HepG2 (cell line): ENCODE measurements around the gene MLX. TPM values are rescaled to one million over a fixed set of nuclear protein-coding genes. Genes with fewer than 3 reads are reported as not detected.

Experiments
- ATF7 ChIP-seq, 2 experiments: fragments of 450-650 bp in 1 of 2; sonication (generic) in 1 of 2; formaldehyde crosslinking in 1 of 2; IDR thresholded peaks; 2 replicates each; pipeline versions ENCODE4 v1.4.0 to v1.6.1; 2016 to 2020; ENCODE audit warnings: antibody characterized with exemption in 1 of 2, mild to moderate bottlenecking in 1 of 2, missing genetic modification reagents in 1 of 2
- CREB1 ChIP-seq, 2 experiments: fragments of 450-650 bp in 1 of 2; IDR thresholded peaks; 2 replicates each; pipeline ENCODE4 v1.6.1; 2016 to 2017; ENCODE audit warnings: control low read depth in 1 of 2, mild to moderate bottlenecking in 1 of 2, missing compliant biosample characterization in 1 of 2, missing genetic modification characterization in 1 of 2
- DMAP1 ChIP-seq: IDR thresholded peaks from 2 replicates; pipeline ENCODE4 v1.6.1; 2016
- DNMT1 ChIP-seq: sonication (generic); formaldehyde crosslinking; IDR thresholded peaks from 2 replicates; pipeline ENCODE4 v1.5.1; 2020; ENCODE audit warnings: mild to moderate bottlenecking, missing genetic modification reagents
- FIP1L1 ChIP-seq: fragments of 200-400 bp; formaldehyde crosslinking; IDR thresholded peaks from 2 replicates; pipeline ENCODE4 v1.6.1; 2018; ENCODE audit warnings: low read depth, mild to moderate bottlenecking, low read length, moderate library complexity, borderline replicate concordance; ENCODE audit not compliant: insufficient read depth
- FOXA3 ChIP-seq: IDR thresholded peaks from 2 replicates; pipeline ENCODE4 v1.6.1; 2016; ENCODE audit warnings: missing genetic modification reagents, missing compliant biosample characterization
- FOXO1 ChIP-seq: sonication (generic); formaldehyde crosslinking; IDR thresholded peaks from 2 replicates; pipeline ENCODE4 v1.4.0; 2020; ENCODE audit warnings: missing genetic modification reagents
- GTF3A ChIP-seq: sonication (generic); formaldehyde crosslinking; conservative IDR thresholded peaks from 2 replicates; pipeline ENCODE4 v1.4.0; 2020; ENCODE audit warnings: mild to moderate bottlenecking, missing genetic modification reagents
- HDAC1 ChIP-seq: sonication (generic); formaldehyde crosslinking; IDR thresholded peaks from 2 replicates; pipeline ENCODE4 v1.5.1; 2020; ENCODE audit warnings: mild to moderate bottlenecking, missing genetic modification reagents
- PHB2 ChIP-seq: fragments of 450-650 bp; IDR thresholded peaks from 2 replicates; pipeline ENCODE4 v1.6.1; 2018; ENCODE audit not compliant: partially characterized antibody
- RAD51 ChIP-seq: fragments of 450-650 bp; IDR thresholded peaks from 2 replicates; pipeline ENCODE4 v1.6.1; 2016; ENCODE audit warnings: borderline replicate concordance
- RXRB ChIP-seq: IDR thresholded peaks from 2 replicates; pipeline ENCODE4 v1.6.1; 2016; ENCODE audit warnings: borderline replicate concordance, missing genetic modification reagents, missing compliant biosample characterization
- SOX5 ChIP-seq: IDR thresholded peaks from 2 replicates; pipeline ENCODE4 v1.6.1; 2016; ENCODE audit warnings: borderline replicate concordance
- ZBTB7A ChIP-seq: sonication (generic); formaldehyde crosslinking; IDR thresholded peaks from 2 replicates; pipeline ENCODE4 v1.8.0; 2022; ENCODE audit warnings: mild to moderate bottlenecking, missing genetic modification reagents
- ZEB1 ChIP-seq: IDR thresholded peaks from 2 replicates; pipeline ENCODE4 v1.6.1; 2012; ENCODE audit warnings: mild to moderate bottlenecking, low read depth, inconsistent platforms; ENCODE audit not compliant: insufficient replicate concordance
- ZFP82 ChIP-seq: sonication (generic); formaldehyde crosslinking; IDR thresholded peaks from 2 replicates; pipeline ENCODE4 v1.5.1; 2020; ENCODE audit warnings: mild to moderate bottlenecking, missing genetic modification reagents, borderline replicate concordance
- ZNF44 ChIP-seq: sonication (generic); formaldehyde crosslinking; IDR thresholded peaks from 2 replicates; pipeline ENCODE4 v1.5.1; 2020; ENCODE audit warnings: mild to moderate bottlenecking, missing genetic modification reagents
- ZNF678 ChIP-seq: sonication (generic); formaldehyde crosslinking; IDR thresholded peaks from 2 replicates; pipeline ENCODE4 v1.4.0; 2020; ENCODE audit warnings: mild to moderate bottlenecking, missing genetic modification reagents
- ZNF720 ChIP-seq: sonication (generic); formaldehyde crosslinking; IDR thresholded peaks from 2 replicates; pipeline ENCODE4 v1.4.0; 2020; ENCODE audit warnings: missing genetic modification reagents
- ZNF749 ChIP-seq: sonication (generic); formaldehyde crosslinking; IDR thresholded peaks from 2 replicates; pipeline ENCODE4 v1.8.0; 2022; ENCODE audit warnings: mild to moderate bottlenecking, missing genetic modification reagents, moderate library complexity, borderline replicate concordance
- polyA plus RNA-seq, 8 experiments: library from polyadenylated mRNA; depleted of rRNA in 3 of 8; stranded (reverse) in 7 of 8; unstranded in 1 of 8; fragments of >200 nt; fragmentation: Illumina TruSeq in 4 of 8; extraction: Trizol in 4 of 8; gene quantifications; 2 replicates each; pipeline versions ENCODE4 v1.2.1 to v1.2.3, GENCODE V29; 2011 to 2016; ENCODE audit warnings: low read depth in 4 of 8, missing spikeins in 1 of 8, mixed read lengths in 1 of 8; ENCODE audit not compliant: insufficient read depth in 1 of 8
- total RNA-seq, 5 experiments: library from RNA; depleted of rRNA; stranded (reverse); fragments of >200 nt; fragmentation: Illumina TruSeq; extraction: Trizol; gene quantifications; 2 replicates each; pipeline ENCODE4 v1.2.3, GENCODE V29; 2016; ENCODE audit warnings: low read depth in 1 of 5
- TF ChIP-seq, protein P1 (sequence below): sonication (generic); formaldehyde crosslinking; IDR thresholded peaks from 2 replicates; pipeline ENCODE4 v1.5.1; 2020; ENCODE audit warnings: mild to moderate bottlenecking, missing genetic modification reagents, borderline replicate concordance
- TF ChIP-seq, protein P2 (sequence below): sonication (generic); formaldehyde crosslinking; IDR thresholded peaks from 2 replicates; pipeline ENCODE4 v1.8.0; 2022; ENCODE audit warnings: missing genetic modification reagents, mild to moderate bottlenecking, borderline replicate concordance
- TF ChIP-seq, protein P3 (sequence below): sonication (generic); formaldehyde crosslinking; IDR thresholded peaks from 2 replicates; pipeline ENCODE4 v1.9.0; 2021; ENCODE audit warnings: missing genetic modification reagents, mild to moderate bottlenecking, borderline replicate concordance

MLX gene
- total and polyA plus RNA-seq, 2 of the 13 experiments (the other 11 are each of a cell fraction or from before 2014, with no cell fraction given) = 38.9 to 74.4 TPM

DNA sequence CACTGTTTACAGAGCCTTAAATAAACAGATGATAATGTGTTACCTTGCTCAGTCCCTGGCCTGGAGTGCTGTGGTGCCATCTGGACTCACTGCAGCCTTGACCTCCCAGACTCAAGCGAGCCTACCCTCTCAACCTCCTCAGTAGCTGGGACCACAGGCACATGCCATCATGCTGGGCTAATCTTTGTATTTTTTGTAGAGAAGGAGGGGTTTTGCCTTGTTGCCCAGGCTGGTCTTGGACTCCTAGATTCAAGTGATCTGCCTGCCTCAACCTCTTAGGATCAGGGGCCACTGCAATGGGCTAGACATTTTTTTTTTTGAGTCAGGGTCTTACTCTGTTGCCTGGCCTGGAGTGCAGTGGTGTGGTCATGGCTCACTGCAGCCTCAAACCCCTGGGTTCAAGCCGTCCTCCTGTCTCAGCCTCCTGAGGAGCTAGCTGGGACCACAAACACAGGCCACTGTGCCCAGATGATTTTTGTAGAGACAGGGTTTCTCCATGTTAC is 35.9 kb upstream of the MLX start (continued):
- TF ChIP-seq, protein P1, sequence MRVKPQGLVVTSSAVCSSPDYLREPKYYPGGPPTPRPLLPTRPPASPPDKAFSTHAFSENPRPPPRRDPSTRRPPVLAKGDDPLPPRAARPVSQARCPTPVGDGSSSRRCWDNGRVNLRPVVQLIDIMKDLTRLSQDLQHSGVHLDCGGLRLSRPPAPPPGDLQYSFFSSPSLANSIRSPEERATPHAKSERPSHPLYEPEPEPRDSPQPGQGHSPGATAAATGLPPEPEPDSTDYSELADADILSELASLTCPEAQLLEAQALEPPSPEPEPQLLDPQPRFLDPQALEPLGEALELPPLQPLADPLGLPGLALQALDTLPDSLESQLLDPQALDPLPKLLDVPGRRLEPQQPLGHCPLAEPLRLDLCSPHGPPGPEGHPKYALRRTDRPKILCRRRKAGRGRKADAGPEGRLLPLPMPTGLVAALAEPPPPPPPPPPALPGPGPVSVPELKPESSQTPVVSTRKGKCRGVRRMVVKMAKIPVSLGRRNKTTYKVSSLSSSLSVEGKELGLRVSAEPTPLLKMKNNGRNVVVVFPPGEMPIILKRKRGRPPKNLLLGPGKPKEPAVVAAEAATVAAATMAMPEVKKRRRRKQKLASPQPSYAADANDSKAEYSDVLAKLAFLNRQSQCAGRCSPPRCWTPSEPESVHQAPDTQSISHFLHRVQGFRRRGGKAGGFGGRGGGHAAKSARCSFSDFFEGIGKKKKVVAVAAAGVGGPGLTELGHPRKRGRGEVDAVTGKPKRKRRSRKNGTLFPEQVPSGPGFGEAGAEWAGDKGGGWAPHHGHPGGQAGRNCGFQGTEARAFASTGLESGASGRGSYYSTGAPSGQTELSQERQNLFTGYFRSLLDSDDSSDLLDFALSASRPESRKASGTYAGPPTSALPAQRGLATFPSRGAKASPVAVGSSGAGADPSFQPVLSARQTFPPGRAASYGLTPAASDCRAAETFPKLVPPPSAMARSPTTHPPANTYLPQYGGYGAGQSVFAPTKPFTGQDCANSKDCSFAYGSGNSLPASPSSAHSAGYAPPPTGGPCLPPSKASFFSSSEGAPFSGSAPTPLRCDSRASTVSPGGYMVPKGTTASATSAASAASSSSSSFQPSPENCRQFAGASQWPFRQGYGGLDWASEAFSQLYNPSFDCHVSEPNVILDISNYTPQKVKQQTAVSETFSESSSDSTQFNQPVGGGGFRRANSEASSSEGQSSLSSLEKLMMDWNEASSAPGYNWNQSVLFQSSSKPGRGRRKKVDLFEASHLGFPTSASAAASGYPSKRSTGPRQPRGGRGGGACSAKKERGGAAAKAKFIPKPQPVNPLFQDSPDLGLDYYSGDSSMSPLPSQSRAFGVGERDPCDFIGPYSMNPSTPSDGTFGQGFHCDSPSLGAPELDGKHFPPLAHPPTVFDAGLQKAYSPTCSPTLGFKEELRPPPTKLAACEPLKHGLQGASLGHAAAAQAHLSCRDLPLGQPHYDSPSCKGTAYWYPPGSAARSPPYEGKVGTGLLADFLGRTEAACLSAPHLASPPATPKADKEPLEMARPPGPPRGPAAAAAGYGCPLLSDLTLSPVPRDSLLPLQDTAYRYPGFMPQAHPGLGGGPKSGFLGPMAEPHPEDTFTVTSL (CRISPR knock-in tag) = peak; percentile 74; the same call in 1 of the 2 replicates
- TF ChIP-seq ATF7 (IDR thresholded peaks at IDR 0.05) (no peak), ATF7 (CRISPR knock-in tag; IDR thresholded peaks at IDR 0.05) (peak; percentile 90), DNMT1 (CRISPR knock-in tag) (no peak; the same call in 1 of the 2 replicates), RAD51 (0 out of 2 replicates have a peak, but pooled peaks have one; percentile 2), CREB1 (IDR thresholded peaks at IDR 0.05) (peak; percentile 18; the same call in 1 of the 2 replicates), CREB1 (CRISPR knock-in tag; IDR thresholded peaks at IDR 0.05) (peak; percentile 66), ZBTB7A (CRISPR knock-in tag) (peak; percentile 97), ZNF44 (CRISPR knock-in tag) (peak; percentile 48; the same call in 1 of the 2 replicates), SOX5 (CRISPR knock-in tag) (peak; percentile 89), HDAC1 (CRISPR knock-in tag) (peak; percentile 82), FOXA3 (CRISPR knock-in tag) (peak; percentile 98), FOXO1 (peak; percentile 91), ZEB1 (peak; percentile 21), ZNF749 (CRISPR knock-in tag) (peak; percentile 53; the same call in 1 of the 2 replicates), DMAP1 (CRISPR knock-in tag) (peak; percentile 84), PHB2 (no peak), RXRB (CRISPR knock-in tag) (peak; percentile 97), ZFP82 (CRISPR knock-in tag) (no peak), FIP1L1 (0 out of 2 replicates have a peak, but pooled peaks have one; percentile 36), ZNF720 (no peak), ZNF678 (CRISPR knock-in tag) (0 out of 2 replicates have a peak, but pooled peaks have one; percentile 46), GTF3A (CRISPR knock-in tag) (0 out of 2 replicates have a peak, but pooled peaks have one; percentile 73)
- TF ChIP-seq, protein P2, sequence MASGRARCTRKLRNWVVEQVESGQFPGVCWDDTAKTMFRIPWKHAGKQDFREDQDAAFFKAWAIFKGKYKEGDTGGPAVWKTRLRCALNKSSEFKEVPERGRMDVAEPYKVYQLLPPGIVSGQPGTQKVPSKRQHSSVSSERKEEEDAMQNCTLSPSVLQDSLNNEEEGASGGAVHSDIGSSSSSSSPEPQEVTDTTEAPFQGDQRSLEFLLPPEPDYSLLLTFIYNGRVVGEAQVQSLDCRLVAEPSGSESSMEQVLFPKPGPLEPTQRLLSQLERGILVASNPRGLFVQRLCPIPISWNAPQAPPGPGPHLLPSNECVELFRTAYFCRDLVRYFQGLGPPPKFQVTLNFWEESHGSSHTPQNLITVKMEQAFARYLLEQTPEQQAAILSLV (CRISPR knock-in tag) = no peak; the same call in 1 of the 2 replicates
- TF ChIP-seq, protein P3, sequence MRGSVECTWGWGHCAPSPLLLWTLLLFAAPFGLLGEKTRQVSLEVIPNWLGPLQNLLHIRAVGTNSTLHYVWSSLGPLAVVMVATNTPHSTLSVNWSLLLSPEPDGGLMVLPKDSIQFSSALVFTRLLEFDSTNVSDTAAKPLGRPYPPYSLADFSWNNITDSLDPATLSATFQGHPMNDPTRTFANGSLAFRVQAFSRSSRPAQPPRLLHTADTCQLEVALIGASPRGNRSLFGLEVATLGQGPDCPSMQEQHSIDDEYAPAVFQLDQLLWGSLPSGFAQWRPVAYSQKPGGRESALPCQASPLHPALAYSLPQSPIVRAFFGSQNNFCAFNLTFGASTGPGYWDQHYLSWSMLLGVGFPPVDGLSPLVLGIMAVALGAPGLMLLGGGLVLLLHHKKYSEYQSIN (CRISPR knock-in tag) = no peak
